Inflammatory macrophage (primary cell): ENCODE results near the gene SLC35E1.
A peak's percentile ranks its signal among the peaks of the same experiment; 100 is the strongest.
"Not testable (repeated sequence)": the region's sequence is repeated elsewhere in the genome, so short reads cannot be mapped to it uniquely, and the experiment has no call there.

Experiments
- DNase-seq, 2 donors: peaks; one replicate each; pipeline ENCODE4 v3.0.0-alpha.2; 2020 to 2022

SLC35E1 gene

GRCh38 chr19:16543734-16544133 is 28.5 kb downstream of the SLC35E1 start:
- not testable (repeated sequence) for DNase-seq

- DNase-seq, result peak; percentile 9 to 21
These were observed 29.2 kb downstream of the SLC35E1 start for GRCh38 chr19:16542910-16543472.

GRCh38 chr19:16542045-16542909 is 29.9 kb downstream of the SLC35E1 start, which contains the start of gene CHERP:
Gene CHERP (minus strand): TSS chr19:16542437. CDS start chr19:16542378, 59 bp downstream.
- DNase-seq, result peak; percentile 95 to 97

GRCh38 chr19:16541526-16542044 is 30.6 kb downstream of the SLC35E1 start:
- DNase-seq, result peak; percentile 3 to 14

GRCh38 chr19:16540948-16541347 is 31.3 kb downstream of the SLC35E1 start:
- DNase-seq, result no peak

GRCh38 chr19:16537111-16537510 is 35.1 kb downstream of the SLC35E1 start:
- DNase-seq, result no peak

- no peak for DNase-seq
These were observed 36.1 kb downstream of the SLC35E1 start for GRCh38 chr19:16536130-16536529.

- no peak for DNase-seq
These were observed 36.8 kb downstream of the SLC35E1 start for GRCh38 chr19:16535381-16535780.

GRCh38 chr19:16532440-16533234 is 39.6 kb downstream of the SLC35E1 start:
- no peak for DNase-seq

GRCh38 chr19:16531380-16531669 is 40.9 kb downstream of the SLC35E1 start:
- no peak for DNase-seq

GRCh38 chr19:16530540-16531379 is 41.5 kb downstream of the SLC35E1 start:
- DNase-seq, result no peak

- DNase-seq, result no peak
These were observed 42.6 kb downstream of the SLC35E1 start for GRCh38 chr19:16529466-16530144.

GRCh38 chr19:16527971-16528521 is 44.2 kb downstream of the SLC35E1 start:
- DNase-seq, result peak; percentile 13 to 22

GRCh38 chr19:16527334-16527935 is 44.8 kb downstream of the SLC35E1 start:
- DNase-seq, result no peak

- no peak for DNase-seq
These were observed 46.3 kb downstream of the SLC35E1 start for GRCh38 chr19:16525751-16526481.

- DNase-seq, result no peak
These were observed 47.1 kb downstream of the SLC35E1 start for GRCh38 chr19:16524991-16525734.

- no peak for DNase-seq
These were observed 49.4 kb downstream of the SLC35E1 start for GRCh38 chr19:16522559-16523377.

- no peak for DNase-seq
These were observed 50.4 kb downstream of the SLC35E1 start for GRCh38 chr19:16521715-16522289.
